Common myeloid progenitor, CD34-positive (primary cell): ENCODE data around the gene MIOX.

Experiments used
- CTCF ChIA-PET: fragments of 350-600 bp; sonication (Branson Sonifier 250); formaldehyde crosslinking; loops from one replicate; lab custom pipeline; 2021; ENCODE audit warnings: antibody characterized with exemption; lab: Charles Lee
- POLR2A ChIA-PET: fragments of 350-600 bp; sonication (Branson Sonifier 250); formaldehyde crosslinking; loops from one replicate; lab custom pipeline; 2021; ENCODE audit warnings: antibody characterized with exemption; lab: Charles Lee
- DNase-seq, 3 donors: peaks; one replicate each; pipeline versions ENCODE4 v3.0.0 to v3.0.0-alpha.2; 2013
- H3K27ac ChIP-seq, 2 experiments: 1 replicate in 1 of 2; 2 replicates in 1 of 2; pipeline ENCODE4 v1.7.0; 2013; ENCODE audit warnings: inconsistent platforms in 2 of 2, low read length in 2 of 2, mild to moderate bottlenecking in 2 of 2, low read depth in 1 of 2, moderate library complexity in 1 of 2; ENCODE audit not compliant: severe bottlenecking in 2 of 2, insufficient read depth in 1 of 2, poor library complexity in 1 of 2
- H3K27me3 ChIP-seq, 5 experiments: replicated peaks in 2 of 5; 1 replicate in 3 of 5; 2 replicates in 2 of 5; pipeline versions ENCODE4 v1.6.1 to v1.7.0; 2013; ENCODE audit warnings: low read length in 4 of 5, mild to moderate bottlenecking in 2 of 5, moderate library complexity in 2 of 5, inconsistent platforms in 1 of 5; ENCODE audit not compliant: insufficient read depth in 5 of 5, control insufficient read depth in 4 of 5
- H3K36me3 ChIP-seq, 4 experiments: 1 replicate in 2 of 4; 2 replicates in 2 of 4; pipeline versions ENCODE4 v1.6.1 to v1.7.0; 2013; ENCODE audit warnings: low read length in 3 of 4, control low read depth in 1 of 4, mild to moderate bottlenecking in 1 of 4; ENCODE audit not compliant: control insufficient read depth in 4 of 4, insufficient read depth in 4 of 4
- H3K4me1 ChIP-seq, 4 experiments: 1 replicate in 3 of 4; 2 replicates in 1 of 4; pipeline versions ENCODE4 v1.6.1 to v1.7.1; 2013; ENCODE audit warnings: low read length in 3 of 4, mild to moderate bottlenecking in 3 of 4, control low read depth in 1 of 4, inconsistent platforms in 1 of 4, moderate library complexity in 1 of 4; ENCODE audit not compliant: control insufficient read depth in 4 of 4, insufficient read depth in 4 of 4; ENCODE audit errors: control extremely low read depth in 1 of 4
- H3K4me3 ChIP-seq, 7 experiments: 1 replicate in 4 of 7; 2 replicates in 3 of 7; pipeline versions ENCODE4 v1.5.1 to v1.7.0; 2013; ENCODE audit warnings: mild to moderate bottlenecking in 7 of 7, low read length in 6 of 7, moderate library complexity in 6 of 7, inconsistent platforms in 2 of 7, low read depth in 2 of 7, control low read depth in 1 of 7; ENCODE audit not compliant: insufficient read depth in 4 of 7, control insufficient read depth in 1 of 7; ENCODE audit errors: extremely low read depth in 1 of 7
- H3K9me3 ChIP-seq, 5 experiments: 1 replicate in 4 of 5; 2 replicates in 1 of 5; pipeline versions ENCODE4 v1.6.1 to v1.7.1; 2013; ENCODE audit warnings: low read length in 4 of 5, mild to moderate bottlenecking in 2 of 5, inconsistent platforms in 1 of 5, low read depth in 1 of 5, moderate library complexity in 1 of 5; ENCODE audit not compliant: control insufficient read depth in 4 of 5, insufficient read depth in 2 of 5; ENCODE audit errors: control extremely low read depth in 1 of 5
- WGBS: methylation state at CpG from one replicate; pipeline ENCODE4 v1.1.5; 2013; ENCODE audit not compliant: insufficient coverage; 5-methylcytosine and 5-hydroxymethylcytosine counted together

The MIOX gene

GRCh38 chr22:50529416-50529896 lies 42.8 kb downstream of the MIOX start:
- WGBS: 40% methylated on average over 49 of the region's 50 CpGs
- CTCF ChIA-PET: interaction anchor here (0.5 to 5.6 kb wide), 5 partner anchors 10 to 87 kb away, joined by 3 to 53 read pairs (median 5); no protein-coding TSS in a partner anchor
- Histone ChIP-seq H3K9me3 (no peaks in the 10 kb centered on the region), H3K27me3 (peaks cover 0 to 41% (median 3%) of the 10 kb centered on the region in 5 experiments), H3K27ac (no peak overlapping the region), H3K4me3 (peak overlapping the region in 5 of 7 experiments; percentile 25 to 86 (median 67)), H3K36me3 (peaks cover 0 to under 1% (median 0%) of the 10 kb centered on the region in 4 experiments), H3K4me1 (peaks cover 2 to 79% (median 63%) of the 10 kb centered on the region in 4 experiments)
- DNase-seq: no peak
- POLR2A ChIA-PET: interaction anchor here (0.6 kb wide), 1 partner anchor 16 kb away, joined by 4 read pairs; no protein-coding TSS in a partner anchor

- Histone ChIP-seq H3K4me3 (peak within 1 kb of the TSS; percentile 37 to 86 (median 66)), H3K27me3 (peaks cover 0 to 41% (median 3%) of the 10 kb centered on the region in 5 experiments), H3K9me3 (no peaks in the 10 kb centered on the region), H3K4me1 (peaks cover 0 to 76% (median 59%) of the 10 kb centered on the region in 4 experiments), H3K27ac (no peak within 1 kb of the TSS), H3K36me3 (no peaks in the 10 kb centered on the region)
- CTCF ChIA-PET: interaction anchor here (0.5 to 5.6 kb wide), 3 partner anchors 9 to 86 kb away, joined by 3 to 53 read pairs (median 3); no protein-coding TSS in a partner anchor
- DNase-seq: peak; percentile 29 to 62 (median 56)
- under 1% methylated on average over 80 of the region's 92 CpGs for WGBS
- POLR2A ChIA-PET: interaction anchor here (0.7 kb wide), 1 partner anchor 20 kb away, joined by 3 read pairs; no protein-coding TSS in a partner anchor
These were observed 43.4 kb downstream of the MIOX start, which contains the start of gene TYMP for GRCh38 chr22:50529897-50530579. Gene TYMP, minus strand, starts transcription at chr22:50530012. Its CDS starts 303 bp downstream, at chr22:50529709.

GRCh38 chr22:50530580-50530876 lies 43.9 kb downstream of the MIOX start:
- no peaks in the 10 kb centered on the region for H3K9me3 ChIP-seq
- no peak overlapping the region for H3K27ac ChIP-seq
- H3K27me3 ChIP-seq: peaks cover 0 to 41% (median 3%) of the 10 kb centered on the region in 5 experiments
- DNase-seq: peak in 1 of 3 donors; percentile 48
- POLR2A ChIA-PET: interaction anchor here (0.7 kb wide), 1 partner anchor 20 kb away, joined by 3 read pairs; no protein-coding TSS in a partner anchor
- CTCF ChIA-PET: no interaction called here
- no peaks in the 10 kb centered on the region for H3K36me3 ChIP-seq
- peaks cover 0 to 73% (median 57%) of the 10 kb centered on the region in 4 experiments for H3K4me1 ChIP-seq
- 4% methylated on average over 16 of the region's 21 CpGs for WGBS
- peak overlapping the region; percentile 32 to 86 (median 66) for H3K4me3 ChIP-seq

GRCh38 chr22:50530877-50531545 lies 44.4 kb downstream of the MIOX start:
- POLR2A ChIA-PET: no interaction called here
- H3K27me3 ChIP-seq: peaks cover 0 to 41% (median 3%) of the 10 kb centered on the region in 5 experiments
- H3K9me3 ChIP-seq: no peaks in the 10 kb centered on the region
- WGBS: under 1% methylated on average over 45 of the region's 53 CpGs
- peaks cover 0 to 71% (median 57%) of the 10 kb centered on the region in 4 experiments for H3K4me1 ChIP-seq
- no peaks in the 10 kb centered on the region for H3K36me3 ChIP-seq
- peak overlapping the region; percentile 37 to 86 (median 66) for H3K4me3 ChIP-seq
- CTCF ChIA-PET: no interaction called here
- DNase-seq: peak; percentile 71 to 87 (median 84)
- H3K27ac ChIP-seq: peak overlapping the region in 1 of 2 experiments; percentile 83

GRCh38 chr22:50531546-50531961 lies 44.9 kb downstream of the MIOX start:
- peak overlapping the region; percentile 37 to 86 (median 66) for H3K4me3 ChIP-seq
- no peaks in the 10 kb centered on the region for H3K36me3 ChIP-seq
- POLR2A ChIA-PET: interaction anchor here (0.5 to 0.9 kb wide), 2 partner anchors 17 to 504 kb away, joined by 3 to 4 read pairs; no protein-coding TSS in a partner anchor
- H3K27me3 ChIP-seq: peaks cover 0 to 41% (median 3%) of the 10 kb centered on the region in 5 experiments
- peak; percentile 32 to 74 (median 73) for DNase-seq
- H3K9me3 ChIP-seq: no peaks in the 10 kb centered on the region
- peak overlapping the region in 1 of 2 experiments; percentile 83 for H3K27ac ChIP-seq
- CTCF ChIA-PET: no interaction called here
- WGBS: 0% methylated on average over 34 of the region's 44 CpGs
- peaks cover 0 to 66% (median 53%) of the 10 kb centered on the region in 4 experiments for H3K4me1 ChIP-seq

GRCh38 chr22:50531962-50532674 lies 45.5 kb downstream of the MIOX start:
- Histone ChIP-seq H3K4me3 (peak overlapping the region; percentile 37 to 86 (median 66)), H3K4me1 (peaks cover 0 to 60% (median 48%) of the 10 kb centered on the region in 4 experiments), H3K27me3 (peaks cover 0 to 41% (median 3%) of the 10 kb centered on the region in 5 experiments), H3K36me3 (no peaks in the 10 kb centered on the region), H3K9me3 (no peaks in the 10 kb centered on the region), H3K27ac (no peak overlapping the region)
- CTCF ChIA-PET: interaction anchor here (1.3 kb wide), 1 partner anchor 9 kb away, joined by 3 read pairs; no protein-coding TSS in a partner anchor
- DNase-seq: no peak
- whole genome bisulfite sequencing: under 1% methylated on average over 41 of the region's 56 CpGs
- POLR2A ChIA-PET: interaction anchor here (0.5 to 0.9 kb wide), 2 partner anchors 16 to 505 kb away, joined by 3 to 4 read pairs; no protein-coding TSS in a partner anchor
